DMS79 (cell line): ENCODE measurements around the gene PRICKLE2.
A peak's percentile ranks its signal among the peaks of the same experiment; 100 is the strongest.

ENCODE experiments used
- DNase-seq: peaks from one replicate; lab custom pipeline; 2025; lab: John Stamatoyannopoulos, UW

Gene PRICKLE2

GRCh38 chr3:64253689-64254088 lies 28.4 kb upstream of the PRICKLE2 start:
- DNase-seq, result no peak

GRCh38 chr3:64251019-64251418 lies 25.8 kb upstream of the PRICKLE2 start:
- DNase-seq, result no peak

- DNase-seq, result no peak
Observed at GRCh38 chr3:64247991-64248646, 22.9 kb upstream of the PRICKLE2 start.

GRCh38 chr3:64244011-64244942 lies 19.0 kb upstream of the PRICKLE2 start:
- no peak for DNase-seq

- DNase-seq, result peak; percentile 31
Observed at GRCh38 chr3:64242435-64242834, 17.2 kb upstream of the PRICKLE2 start.

- no peak for DNase-seq
Observed at GRCh38 chr3:64240959-64241358, 15.7 kb upstream of the PRICKLE2 start.

GRCh38 chr3:64240396-64240795 lies 15.1 kb upstream of the PRICKLE2 start:
- DNase-seq, result no peak

- DNase-seq, result no peak
Observed at GRCh38 chr3:64239841-64240240, 14.6 kb upstream of the PRICKLE2 start.

GRCh38 chr3:64238971-64239667 lies 13.9 kb upstream of the PRICKLE2 start:
- no peak for DNase-seq

- DNase-seq, result no peak
Observed at GRCh38 chr3:64237083-64237482, 11.8 kb upstream of the PRICKLE2 start.

GRCh38 chr3:64235605-64236004 lies 10.3 kb upstream of the PRICKLE2 start:
- DNase-seq, result no peak

- DNase-seq, result no peak
Observed at GRCh38 chr3:64234571-64234970, 9.3 kb upstream of the PRICKLE2 start.

- DNase-seq, result no peak
Observed at GRCh38 chr3:64232821-64233220, 7.6 kb upstream of the PRICKLE2 start.

- no peak for DNase-seq
Observed at GRCh38 chr3:64229903-64230302, 4.6 kb upstream of the PRICKLE2 start.

GRCh38 chr3:64228110-64228509 lies 2.8 kb upstream of the PRICKLE2 start:
- no peak for DNase-seq

GRCh38 chr3:64226730-64227129 lies 1.5 kb upstream of the PRICKLE2 start:
- no peak for DNase-seq

GRCh38 chr3:64225695-64226499 lies 631 bp upstream of the PRICKLE2 start:
- DNase-seq, result no peak

- no peak for DNase-seq
Observed at GRCh38 chr3:64223791-64224745, 1.2 kb downstream of the PRICKLE2 start.

- no peak for DNase-seq
Observed at GRCh38 chr3:64222501-64223111, 2.7 kb downstream of the PRICKLE2 start.

- no peak for DNase-seq
Observed at GRCh38 chr3:64221571-64222257, 3.6 kb downstream of the PRICKLE2 start.
